ENCODE data around the gene CNTNAP2. TPM values are rescaled to one million over a fixed set of nuclear protein-coding genes. Genes with fewer than 3 reads are reported as not detected.

The CNTNAP2 gene
- total RNA-seq, 2 experiments from 2014 or later: not detected

GRCh38 chr7:146665023-146665422 lies 548.4 kb downstream of the CNTNAP2 start:
- Mint-ChIP-seq H3K9me3 (peaks cover 5% of the 10 kb centered on the region), H3K36me3 (no peaks in the 10 kb centered on the region), H3K4me3 (no peak overlapping the region), H3K4me1 (no peaks in the 10 kb centered on the region), H3K27me3 (no peaks in the 10 kb centered on the region), H3K27ac (no peak overlapping the region)
- ATAC-seq (ENCODE audit: low read depth): no peak
- POLR2A ChIA-PET: no interaction called here
- DNase-seq: no peak

GRCh38 chr7:146670532-146670931 lies 553.9 kb downstream of the CNTNAP2 start:
- ATAC-seq (ENCODE audit: low read depth) (no peak), DNase-seq (no peak)
- Mint-ChIP-seq H3K9me3 (peaks cover 3% of the 10 kb centered on the region), H3K36me3 (no peaks in the 10 kb centered on the region), H3K27me3 (no peaks in the 10 kb centered on the region), H3K27ac (no peak overlapping the region), H3K4me1 (no peaks in the 10 kb centered on the region), H3K4me3 (no peak overlapping the region)
- POLR2A ChIA-PET: no interaction called here

GRCh38 chr7:146681487-146681886 lies 564.9 kb downstream of the CNTNAP2 start:
- H3K27me3 Mint-ChIP-seq: no peaks in the 10 kb centered on the region
- no peaks in the 10 kb centered on the region for H3K36me3 Mint-ChIP-seq

GRCh38 chr7:146683439-146683838 lies 566.8 kb downstream of the CNTNAP2 start:
- ATAC-seq (ENCODE audit: low read depth) (no peak), DNase-seq (no peak)
- no peaks in the 10 kb centered on the region for H3K9me3 Mint-ChIP-seq
- no peak overlapping the region for H3K4me3 Mint-ChIP-seq
- no peaks in the 10 kb centered on the region for H3K36me3 Mint-ChIP-seq
- POLR2A ChIA-PET: no interaction called here
- H3K4me1 Mint-ChIP-seq: no peaks in the 10 kb centered on the region
- no peaks in the 10 kb centered on the region for H3K27me3 Mint-ChIP-seq
- no peak overlapping the region for H3K27ac Mint-ChIP-seq

More at GRCh38 chr7:146681487-146681886, 564.9 kb downstream of the CNTNAP2 start:
- ATAC-seq (ENCODE audit: low read depth) (no peak), DNase-seq (no peak)
- no peaks in the 10 kb centered on the region for H3K4me1 Mint-ChIP-seq
- H3K9me3 Mint-ChIP-seq: no peaks in the 10 kb centered on the region
- H3K27ac Mint-ChIP-seq: no peak overlapping the region
- POLR2A ChIA-PET: no interaction called here
- no peak overlapping the region for H3K4me3 Mint-ChIP-seq

GRCh38 chr7:146690987-146691386 lies 574.4 kb downstream of the CNTNAP2 start:
- Mint-ChIP-seq H3K4me3 (no peak overlapping the region), H3K36me3 (no peaks in the 10 kb centered on the region), H3K27me3 (no peaks in the 10 kb centered on the region), H3K27ac (no peak overlapping the region), H3K4me1 (no peaks in the 10 kb centered on the region), H3K9me3 (no peaks in the 10 kb centered on the region)
- POLR2A ChIA-PET: no interaction called here
- no peak for ATAC-seq (ENCODE audit: low read depth)
- no peak for DNase-seq

- no peaks in the 10 kb centered on the region for H3K4me1 Mint-ChIP-seq
- H3K27ac Mint-ChIP-seq: no peak overlapping the region
- no peak for ATAC-seq (ENCODE audit: low read depth)
- POLR2A ChIA-PET: no interaction called here
- no peak for DNase-seq
- H3K36me3 Mint-ChIP-seq: no peaks in the 10 kb centered on the region
- H3K27me3 Mint-ChIP-seq: no peaks in the 10 kb centered on the region
- H3K9me3 Mint-ChIP-seq: no peaks in the 10 kb centered on the region
- H3K4me3 Mint-ChIP-seq: no peak overlapping the region
Observed at GRCh38 chr7:146698995-146699610, 582.5 kb downstream of the CNTNAP2 start.

GRCh38 chr7:146700015-146700560 lies 583.5 kb downstream of the CNTNAP2 start:
- H3K27me3 Mint-ChIP-seq: no peaks in the 10 kb centered on the region
- H3K27ac Mint-ChIP-seq: no peak overlapping the region
- H3K9me3 Mint-ChIP-seq: no peaks in the 10 kb centered on the region
- no peaks in the 10 kb centered on the region for H3K36me3 Mint-ChIP-seq
- H3K4me3 Mint-ChIP-seq: no peak overlapping the region
- no peaks in the 10 kb centered on the region for H3K4me1 Mint-ChIP-seq
- POLR2A ChIA-PET: no interaction called here
- ATAC-seq (ENCODE audit: low read depth): no peak
- DNase-seq: no peak

- H3K27ac Mint-ChIP-seq: no peak overlapping the region
- H3K36me3 Mint-ChIP-seq: no peaks in the 10 kb centered on the region
- H3K4me3 Mint-ChIP-seq: no peak overlapping the region
- no peak for DNase-seq
- no peak for ATAC-seq (ENCODE audit: low read depth)
- peaks cover 2% of the 10 kb centered on the region for H3K9me3 Mint-ChIP-seq
- H3K27me3 Mint-ChIP-seq: no peaks in the 10 kb centered on the region
- H3K4me1 Mint-ChIP-seq: no peaks in the 10 kb centered on the region
- POLR2A ChIA-PET: no interaction called here
Observed at GRCh38 chr7:146701166-146701565, 584.6 kb downstream of the CNTNAP2 start.

GRCh38 chr7:146702898-146703297 lies 586.3 kb downstream of the CNTNAP2 start:
- no peak for ATAC-seq (ENCODE audit: low read depth)
- no peaks in the 10 kb centered on the region for H3K36me3 Mint-ChIP-seq

GRCh38 chr7:146709451-146710027 lies 592.9 kb downstream of the CNTNAP2 start:
- ATAC-seq (ENCODE audit: low read depth) (no peak), DNase-seq (no peak)
- H3K27me3 Mint-ChIP-seq: no peaks in the 10 kb centered on the region
- no peaks in the 10 kb centered on the region for H3K4me1 Mint-ChIP-seq
- POLR2A ChIA-PET: no interaction called here
- no peak overlapping the region for H3K4me3 Mint-ChIP-seq
- H3K27ac Mint-ChIP-seq: no peak overlapping the region
- H3K9me3 Mint-ChIP-seq: peaks cover 7% of the 10 kb centered on the region
- no peaks in the 10 kb centered on the region for H3K36me3 Mint-ChIP-seq

More at GRCh38 chr7:146702898-146703297, 586.3 kb downstream of the CNTNAP2 start:
- H3K27me3 Mint-ChIP-seq: no peaks in the 10 kb centered on the region
- no peak overlapping the region for H3K27ac Mint-ChIP-seq
- POLR2A ChIA-PET: no interaction called here
- peaks cover 5% of the 10 kb centered on the region for H3K9me3 Mint-ChIP-seq
- H3K4me1 Mint-ChIP-seq: no peaks in the 10 kb centered on the region
- H3K4me3 Mint-ChIP-seq: no peak overlapping the region
- DNase-seq: no peak

GRCh38 chr7:146713205-146713604 lies 596.6 kb downstream of the CNTNAP2 start:
- POLR2A ChIA-PET: no interaction called here
- Mint-ChIP-seq H3K27ac (no peak overlapping the region), H3K9me3 (peaks cover 2% of the 10 kb centered on the region), H3K27me3 (no peaks in the 10 kb centered on the region), H3K4me3 (no peak overlapping the region), H3K36me3 (no peaks in the 10 kb centered on the region), H3K4me1 (no peaks in the 10 kb centered on the region)
- DNase-seq (no peak), ATAC-seq (ENCODE audit: low read depth) (no peak)

GRCh38 chr7:146713934-146714333 lies 597.3 kb downstream of the CNTNAP2 start:
- ATAC-seq (ENCODE audit: low read depth) (no peak), DNase-seq (no peak)
- Mint-ChIP-seq H3K4me1 (no peaks in the 10 kb centered on the region), H3K36me3 (no peaks in the 10 kb centered on the region), H3K27ac (no peak overlapping the region), H3K9me3 (peaks cover 2% of the 10 kb centered on the region), H3K27me3 (no peaks in the 10 kb centered on the region), H3K4me3 (no peak overlapping the region)
- POLR2A ChIA-PET: no interaction called here

GRCh38 chr7:146720195-146720594 lies 603.6 kb downstream of the CNTNAP2 start:
- no peak for ATAC-seq (ENCODE audit: low read depth)

GRCh38 chr7:146722986-146723385 lies 606.4 kb downstream of the CNTNAP2 start:
- POLR2A ChIA-PET: no interaction called here
- H3K4me3 Mint-ChIP-seq: no peak overlapping the region
- H3K4me1 Mint-ChIP-seq: no peaks in the 10 kb centered on the region
- H3K36me3 Mint-ChIP-seq: no peaks in the 10 kb centered on the region
- DNase-seq: no peak
- ATAC-seq (ENCODE audit: low read depth): no peak
- H3K9me3 Mint-ChIP-seq: no peaks in the 10 kb centered on the region
- H3K27ac Mint-ChIP-seq: no peak overlapping the region
- no peaks in the 10 kb centered on the region for H3K27me3 Mint-ChIP-seq

More at GRCh38 chr7:146720195-146720594, 603.6 kb downstream of the CNTNAP2 start:
- H3K27ac Mint-ChIP-seq: no peak overlapping the region
- H3K27me3 Mint-ChIP-seq: no peaks in the 10 kb centered on the region
- H3K4me1 Mint-ChIP-seq: no peaks in the 10 kb centered on the region
- DNase-seq: no peak
- no peaks in the 10 kb centered on the region for H3K9me3 Mint-ChIP-seq
- no peaks in the 10 kb centered on the region for H3K36me3 Mint-ChIP-seq
- H3K4me3 Mint-ChIP-seq: no peak overlapping the region
- POLR2A ChIA-PET: no interaction called here
